ENCODE results near the gene MYL6B.
A peak's percentile ranks its signal among the peaks of the same experiment; 100 is the strongest.
"Not testable (repeated sequence)": the region's sequence is repeated elsewhere in the genome, so short reads cannot be mapped to it uniquely, and the experiment has no call there.

Gene MYL6B

DNA sequence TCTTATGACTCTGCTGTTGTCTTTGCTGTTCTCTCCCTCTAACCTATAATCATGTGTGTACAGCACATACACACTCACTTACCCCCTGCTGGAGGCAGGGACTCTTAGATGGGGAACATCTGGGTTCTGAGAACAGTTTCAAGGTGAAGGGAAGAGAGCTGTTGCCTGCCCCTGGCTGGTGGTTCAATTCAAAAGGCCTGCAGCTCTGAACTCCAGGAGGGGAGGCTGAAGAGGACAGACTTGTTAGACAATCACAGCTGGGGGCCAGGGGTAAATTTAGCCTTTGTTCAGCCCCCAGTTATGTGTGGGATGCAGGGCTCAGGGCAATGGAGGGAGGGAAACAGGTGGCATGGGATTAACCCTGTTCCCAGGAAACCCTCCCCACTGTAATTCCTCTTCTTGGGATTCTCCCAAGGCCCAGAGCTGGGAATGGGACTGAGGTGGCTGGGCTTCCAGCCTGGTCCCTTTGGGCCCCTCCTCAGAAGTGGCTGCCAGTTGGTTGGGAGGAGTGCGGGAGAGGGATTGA is 1.9 kb downstream of the MYL6B start:
- DNase-seq = no peak

DNA sequence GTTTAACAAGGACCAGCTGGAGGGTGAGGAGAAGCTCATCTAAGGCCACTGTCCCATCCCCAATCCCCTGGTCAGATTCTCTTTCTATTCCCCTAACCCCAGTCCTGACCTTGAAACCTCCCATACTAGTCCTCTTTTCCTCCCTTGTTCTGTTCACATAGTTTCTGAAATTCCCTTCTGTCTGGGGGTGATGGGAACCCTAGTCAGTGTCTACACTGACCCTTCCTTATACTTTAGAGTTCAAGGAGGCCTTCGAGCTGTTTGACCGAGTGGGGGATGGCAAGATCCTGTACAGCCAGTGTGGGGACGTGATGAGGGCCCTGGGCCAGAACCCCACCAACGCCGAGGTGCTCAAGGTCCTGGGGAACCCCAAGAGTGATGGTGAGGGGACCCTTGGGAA is 2.4 kb downstream of the MYL6B start:
- no peak for DNase-seq

DNA sequence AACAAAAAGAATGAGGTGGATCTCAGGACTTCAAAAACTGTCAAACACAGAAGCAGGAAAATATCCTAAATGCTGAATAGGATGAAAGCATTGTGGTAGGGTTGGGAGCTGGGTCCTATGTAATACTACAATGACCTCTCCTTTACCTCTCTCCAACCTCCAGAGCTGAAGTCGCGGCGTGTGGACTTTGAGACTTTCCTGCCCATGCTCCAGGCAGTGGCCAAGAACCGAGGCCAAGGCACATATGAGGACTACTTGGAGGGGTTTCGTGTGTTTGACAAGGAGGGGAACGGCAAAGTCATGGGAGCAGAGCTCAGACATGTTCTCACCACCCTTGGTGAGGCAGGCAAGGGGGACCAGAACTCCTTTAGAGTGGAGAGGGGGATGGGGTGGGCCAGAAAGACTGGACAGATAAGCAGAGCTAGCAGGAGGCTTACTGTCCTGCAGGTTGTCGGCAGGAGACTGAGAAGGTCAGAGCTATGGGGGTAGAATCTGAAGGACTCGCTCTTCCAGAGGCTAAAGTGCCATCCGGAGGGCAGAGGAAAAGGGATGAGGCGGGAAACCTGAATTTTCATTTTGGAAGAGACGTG is 3.0 kb downstream of the MYL6B start:
- no peak for DNase-seq

DNA sequence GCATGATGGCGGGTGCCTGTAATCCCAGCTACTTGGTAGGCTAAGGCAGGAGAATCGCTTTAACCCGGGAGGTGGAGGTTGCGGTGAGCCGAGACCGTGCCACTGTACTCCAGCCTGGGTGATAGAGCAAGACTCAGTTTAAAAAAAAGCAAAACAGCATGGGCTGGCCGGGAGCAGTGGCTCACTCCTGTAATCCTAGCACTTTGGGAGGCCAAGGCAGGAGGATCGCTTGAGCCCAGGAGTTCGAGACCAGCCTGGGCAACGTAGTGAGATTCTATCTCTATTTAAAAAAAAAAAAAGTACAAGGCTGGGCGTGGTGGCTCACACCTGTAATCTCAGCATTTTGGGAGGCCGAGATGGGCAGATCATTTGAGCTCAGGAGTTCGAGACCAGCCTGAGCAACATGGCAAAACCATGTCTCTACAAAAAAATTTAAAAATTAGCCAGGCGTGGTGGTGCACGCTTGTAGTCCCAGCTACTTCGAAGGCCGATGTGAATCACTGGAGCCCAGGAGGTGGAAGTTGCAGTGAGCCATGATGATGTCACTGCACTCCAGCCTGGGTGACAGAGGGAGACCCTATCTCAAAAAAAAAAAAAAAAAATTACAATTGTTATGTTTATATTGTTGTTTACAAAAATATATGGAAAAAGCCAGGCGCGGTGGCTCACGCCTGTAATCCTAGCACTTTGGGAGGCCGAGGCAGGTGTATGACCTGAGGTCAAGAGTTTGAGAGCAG is 4.2 kb downstream of the MYL6B start:
- not testable (repeated sequence) for DNase-seq

DNA sequence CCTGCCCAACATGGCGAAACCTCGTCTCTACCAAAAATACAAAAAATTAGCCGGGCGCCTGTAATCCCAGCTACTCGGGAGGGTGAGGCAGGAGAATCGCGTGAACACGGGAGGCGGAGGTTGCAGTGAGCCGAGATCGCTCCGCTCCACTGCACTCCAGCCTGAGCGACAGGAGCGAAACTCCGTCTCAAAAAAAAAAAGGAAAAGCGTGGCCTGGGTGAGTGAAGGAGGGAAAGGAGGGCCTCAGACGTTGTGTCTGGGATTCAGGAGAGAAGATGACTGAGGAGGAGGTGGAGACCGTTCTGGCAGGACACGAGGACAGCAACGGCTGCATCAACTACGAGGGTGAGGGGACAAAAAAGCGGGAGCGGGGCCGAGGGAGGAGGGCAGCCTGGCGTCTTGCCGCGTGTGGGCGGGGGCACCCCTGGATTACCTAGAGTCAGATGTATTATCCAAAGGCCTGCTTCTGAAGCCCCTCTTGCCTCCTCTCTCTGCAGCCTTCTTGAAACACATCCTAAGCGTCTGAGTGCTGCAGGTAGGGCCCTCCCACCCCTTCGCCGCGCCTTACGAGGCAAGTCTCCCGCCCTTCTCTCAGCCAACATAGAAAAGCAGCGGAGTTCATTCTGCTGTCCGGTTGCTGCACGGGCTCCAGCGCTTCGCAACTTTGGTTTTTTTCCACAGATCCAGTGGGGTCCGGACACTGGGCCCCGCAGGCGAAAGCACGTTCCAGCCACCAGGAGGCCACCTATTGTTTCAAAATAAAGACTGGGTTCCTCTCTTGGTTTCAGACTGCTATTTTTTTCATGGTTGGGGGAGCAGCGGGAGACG is 5.0 kb downstream of the MYL6B start:
- peak; percentile 78 for DNase-seq

DNA sequence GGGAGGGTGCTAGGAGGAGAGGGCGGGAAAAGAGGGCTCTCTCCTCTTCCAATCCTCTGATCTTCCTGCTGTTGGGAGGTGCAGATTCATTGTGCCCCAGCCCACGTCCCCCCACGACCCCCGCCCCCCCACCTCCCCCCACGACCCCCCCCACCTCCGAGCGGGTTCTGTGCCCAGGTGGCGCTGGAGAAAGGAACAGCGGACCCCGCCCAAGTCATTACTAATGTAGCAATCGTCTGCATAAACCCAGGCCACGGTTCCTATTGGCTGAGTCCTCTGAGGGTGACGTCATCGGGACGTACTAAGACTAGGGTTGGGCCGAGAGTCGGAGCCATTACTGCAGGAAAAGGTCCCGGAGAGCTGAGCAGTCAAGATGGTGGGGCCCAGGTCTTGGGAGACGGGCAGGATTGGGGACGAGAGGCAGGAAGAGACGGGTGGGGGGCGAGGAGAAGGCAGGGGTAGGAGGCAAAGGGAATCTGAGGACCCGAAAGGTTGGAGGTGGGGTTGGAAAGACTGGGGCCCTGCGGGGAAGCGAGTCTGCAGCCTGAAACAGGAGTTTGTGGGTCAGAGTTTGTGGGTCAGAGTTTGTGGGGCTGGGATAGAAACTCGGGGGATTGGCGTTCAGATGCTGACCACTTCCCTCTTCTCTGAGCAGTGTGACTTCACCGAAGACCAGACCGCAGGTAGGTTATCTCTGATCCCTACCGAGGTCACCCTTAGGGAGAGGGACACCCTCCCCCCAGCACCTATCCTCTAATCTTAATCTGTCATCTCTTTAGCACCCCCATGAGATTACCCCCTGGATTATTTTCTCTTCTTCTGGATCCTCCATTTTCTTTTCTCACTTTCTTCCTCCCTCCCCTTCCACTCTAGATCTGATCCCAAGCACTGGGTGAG is 5.9 kb downstream of the MYL6B start, which contains the start of gene MYL6:
Gene MYL6 (plus strand): TSS at position 331 of the 897 bp plus-strand sequence. CDS start 43 bp downstream, at position 374.
- peak; percentile 98 for DNase-seq

DNA sequence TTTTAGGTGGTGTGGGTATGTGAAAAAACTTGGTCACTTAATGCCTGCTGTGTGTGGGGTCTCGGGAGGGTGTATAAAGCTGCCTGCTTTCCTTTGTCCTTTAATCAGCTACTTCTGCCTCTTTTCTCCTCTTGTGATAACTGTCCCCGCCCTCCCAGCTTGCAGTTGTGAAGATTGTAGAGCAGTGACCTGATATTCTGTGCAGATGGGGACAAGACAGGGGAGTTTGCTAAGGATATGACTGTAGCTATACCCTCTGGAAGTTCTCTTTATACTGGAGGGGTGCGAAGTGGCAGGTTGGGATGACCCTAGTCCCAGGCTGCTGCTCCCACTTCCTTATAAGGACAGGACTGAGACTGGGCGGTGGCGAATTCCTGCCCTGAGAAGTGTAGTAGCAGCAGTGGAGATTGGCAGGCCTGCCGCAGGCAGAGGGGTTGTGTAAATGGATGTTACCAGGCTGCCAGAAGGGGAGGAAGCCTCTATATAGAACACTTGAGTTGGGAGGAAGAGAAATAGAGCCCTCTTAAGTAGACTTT is 6.6 kb downstream of the MYL6B start:
- peak; percentile 89 for DNase-seq

DNA sequence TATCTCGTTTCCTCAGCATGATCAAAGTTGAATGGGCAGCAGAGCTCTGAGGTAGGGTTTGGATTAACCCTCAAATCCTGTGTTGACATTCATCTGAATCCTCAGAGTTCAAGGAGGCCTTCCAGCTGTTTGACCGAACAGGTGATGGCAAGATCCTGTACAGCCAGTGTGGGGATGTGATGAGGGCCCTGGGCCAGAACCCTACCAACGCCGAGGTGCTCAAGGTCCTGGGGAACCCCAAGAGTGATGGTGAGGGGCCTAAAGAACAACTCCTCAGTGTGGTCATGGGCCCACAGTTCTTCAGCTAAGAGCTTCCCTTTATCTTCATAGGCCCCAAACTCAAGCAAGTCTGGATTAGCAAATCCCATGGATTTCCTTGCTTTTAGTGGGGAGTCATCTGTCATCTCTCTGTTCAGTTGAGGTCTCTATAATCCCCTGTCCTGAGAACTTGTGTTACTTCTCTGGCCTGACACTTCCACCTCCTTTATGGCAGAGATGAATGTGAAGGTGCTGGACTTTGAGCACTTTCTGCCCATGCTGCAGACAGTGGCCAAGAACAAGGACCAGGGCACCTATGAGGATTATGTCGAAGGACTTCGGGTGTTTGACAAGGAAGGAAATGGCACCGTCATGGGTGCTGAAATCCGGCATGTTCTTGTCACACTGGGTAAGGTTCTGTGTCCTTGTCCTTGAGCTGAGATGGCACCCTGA is 7.2 kb downstream of the MYL6B start:
- no peak for DNase-seq

DNA sequence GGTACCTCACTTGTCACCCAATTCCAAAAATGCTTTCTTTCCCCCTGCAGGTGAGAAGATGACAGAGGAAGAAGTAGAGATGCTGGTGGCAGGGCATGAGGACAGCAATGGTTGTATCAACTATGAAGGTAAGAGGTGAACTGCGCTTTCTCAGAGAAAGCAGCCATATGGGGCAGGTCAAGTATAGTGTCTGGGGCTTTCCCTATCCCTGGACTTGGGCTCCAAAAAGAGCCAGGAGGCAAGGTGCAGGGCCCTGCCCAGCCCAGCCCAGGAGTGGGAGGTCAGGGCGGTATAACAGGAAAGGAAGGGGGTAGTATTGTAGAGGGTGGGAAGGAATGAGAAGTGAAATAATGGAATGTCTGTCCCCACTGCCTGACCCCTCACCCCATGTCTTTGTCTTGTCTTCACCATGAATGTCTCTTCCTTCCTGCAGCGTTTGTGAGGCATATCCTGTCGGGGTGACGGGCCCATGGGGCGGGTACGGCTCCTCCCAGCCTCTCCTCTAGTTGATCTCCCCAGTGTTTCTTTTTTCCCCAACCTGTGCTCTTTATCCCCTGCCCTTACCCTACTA is 7.9 kb downstream of the MYL6B start:
- DNase-seq = no peak

DNA sequence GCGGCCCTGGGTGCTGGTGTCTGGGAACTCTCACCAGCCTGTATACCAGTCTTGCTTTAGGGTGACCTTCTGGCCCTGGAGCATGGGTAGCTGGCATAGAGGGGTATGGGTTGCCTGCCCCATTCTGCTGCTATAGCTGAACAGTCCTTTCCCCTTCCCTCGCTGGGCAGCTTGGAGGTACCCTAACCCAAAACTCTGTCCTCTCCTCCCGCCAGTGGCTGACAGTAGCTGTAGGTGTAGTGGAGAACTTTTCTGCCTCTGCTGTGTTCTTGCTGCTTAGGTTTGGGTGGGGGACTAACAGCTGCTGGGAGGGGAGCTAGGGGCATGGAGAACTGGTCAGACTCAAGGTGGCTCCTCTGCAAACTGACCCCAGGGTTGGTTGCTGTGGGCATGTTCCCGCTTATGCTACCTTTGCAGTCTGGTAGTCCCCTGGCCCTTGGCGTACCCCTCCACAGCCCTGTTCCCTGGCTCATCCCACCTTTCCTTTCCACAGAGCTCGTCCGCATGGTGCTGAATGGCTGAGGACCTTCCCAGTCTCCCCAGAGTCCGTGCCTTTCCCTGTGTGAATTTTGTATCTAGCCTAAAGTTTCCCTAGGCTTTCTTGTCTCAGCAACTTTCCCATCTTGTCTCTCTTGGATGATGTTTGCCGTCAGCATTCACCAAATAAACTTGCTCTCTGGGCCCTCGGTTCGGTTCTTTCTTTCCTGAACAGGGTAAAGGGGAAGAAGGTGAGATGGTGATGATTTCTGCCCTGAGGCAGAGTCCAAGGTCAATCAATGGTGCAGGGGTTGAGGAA is 8.7 kb downstream of the MYL6B start:
- no peak for DNase-seq

DNA sequence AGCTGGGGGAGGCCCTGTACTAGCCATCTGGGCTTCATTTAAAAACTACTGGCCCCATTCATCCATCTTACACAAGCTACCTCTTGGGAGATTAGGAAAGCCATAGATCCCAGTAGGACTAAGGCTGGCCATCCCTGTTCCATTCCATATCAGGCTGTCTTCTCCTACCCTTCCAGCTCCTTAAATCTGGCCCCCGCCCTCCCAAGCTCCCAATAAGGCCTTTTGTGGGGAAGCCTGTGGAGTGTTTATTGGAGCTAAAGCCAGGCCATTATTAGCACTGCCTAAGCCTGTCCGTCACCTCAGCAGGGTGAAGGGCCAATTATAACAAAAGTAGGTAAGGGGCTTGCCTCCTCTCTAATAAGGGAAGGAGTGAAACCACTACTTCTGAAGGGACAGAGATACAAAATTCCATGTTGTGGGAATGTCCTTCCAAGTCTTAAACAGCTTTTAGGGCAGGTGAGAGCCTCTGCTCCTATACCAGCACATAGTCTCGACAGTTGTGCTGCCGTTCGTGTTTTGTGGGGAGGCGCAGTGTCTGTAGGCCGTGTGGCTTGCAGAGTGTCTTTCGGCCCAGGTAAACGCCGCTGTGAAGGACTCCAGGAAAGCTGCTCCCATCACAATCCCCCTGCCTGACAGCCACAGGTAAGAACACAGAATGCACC is 9.4 kb downstream of the MYL6B start:
- DNase-seq = no peak

DNA sequence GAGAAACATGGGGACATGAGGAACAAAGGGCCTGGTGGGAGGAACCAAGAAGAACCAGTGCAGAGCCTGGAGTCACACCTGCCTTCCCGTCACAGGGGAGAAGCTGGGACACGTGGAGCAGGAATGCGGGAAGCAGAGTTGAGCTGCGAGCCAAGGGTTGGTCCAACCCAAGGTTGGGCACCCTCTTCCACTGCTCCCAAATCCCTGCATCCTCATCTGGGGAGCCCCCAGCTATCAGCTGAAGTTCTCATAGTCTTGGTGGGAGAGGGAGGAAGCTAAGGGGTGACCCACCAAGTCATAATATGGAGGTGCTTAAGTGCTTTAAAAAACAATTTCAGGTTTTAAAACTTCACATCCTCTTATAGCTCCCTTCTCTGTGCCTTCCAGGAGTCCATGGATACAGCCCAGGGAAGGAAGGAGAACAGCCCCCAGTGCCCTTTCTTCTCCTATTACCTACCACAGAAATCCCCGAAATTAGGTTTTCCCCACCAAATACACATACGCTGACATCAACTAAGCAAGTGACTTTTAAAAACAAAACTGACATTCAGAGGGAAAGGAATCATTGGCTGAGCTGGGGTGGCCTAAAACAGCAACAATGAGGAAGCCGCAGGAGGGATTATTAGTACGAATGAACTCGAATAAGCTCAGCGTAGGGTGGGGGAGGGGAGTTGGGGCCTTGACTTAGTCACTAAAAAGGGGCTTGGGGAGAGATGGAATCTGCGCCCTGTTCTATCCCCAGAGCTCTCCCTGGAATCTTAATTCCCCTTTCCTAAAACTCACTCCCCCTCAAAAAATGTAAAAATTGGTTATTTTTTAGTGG is 10.3 kb downstream of the MYL6B start:
- DNase-seq = no peak

DNA sequence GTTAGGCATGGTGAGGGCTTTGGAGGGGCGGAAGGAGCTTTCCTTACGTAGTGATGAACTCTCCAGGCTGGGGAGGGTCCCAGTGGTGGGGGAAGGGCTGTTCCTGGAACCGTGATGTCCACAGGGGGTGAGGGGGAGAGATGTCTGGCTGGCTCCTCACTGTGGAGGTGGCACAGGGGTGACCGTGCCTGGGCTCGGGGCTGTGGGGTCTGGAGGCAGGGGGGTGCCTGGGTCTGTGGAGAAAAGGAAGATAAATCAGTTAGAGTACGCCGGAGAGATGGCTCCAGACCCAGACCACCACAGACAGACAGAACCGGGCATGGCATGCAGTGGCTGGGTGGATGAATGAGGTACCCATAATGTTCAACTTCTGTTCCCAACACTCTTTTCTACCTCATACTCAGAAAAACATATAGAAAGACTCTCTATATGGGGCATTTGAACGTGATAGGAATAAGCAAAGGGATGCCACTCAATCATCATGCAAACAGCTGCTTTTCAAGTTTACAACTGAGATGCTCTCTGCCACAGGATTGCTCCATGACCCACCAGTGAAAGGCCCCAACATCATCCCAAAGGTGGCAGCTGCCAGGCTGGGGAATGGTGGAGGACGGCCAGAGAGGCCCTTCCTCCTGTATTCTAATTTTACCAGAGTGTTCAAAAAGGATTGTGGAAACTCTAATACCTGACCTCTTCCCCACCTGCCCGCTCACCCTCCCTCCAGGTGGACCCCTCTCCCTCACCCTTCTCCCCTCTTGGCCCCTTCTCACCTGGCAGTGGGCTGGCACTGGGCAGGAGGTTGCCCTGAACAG is 11.4 kb downstream of the MYL6B start:
- no peak for DNase-seq

DNA sequence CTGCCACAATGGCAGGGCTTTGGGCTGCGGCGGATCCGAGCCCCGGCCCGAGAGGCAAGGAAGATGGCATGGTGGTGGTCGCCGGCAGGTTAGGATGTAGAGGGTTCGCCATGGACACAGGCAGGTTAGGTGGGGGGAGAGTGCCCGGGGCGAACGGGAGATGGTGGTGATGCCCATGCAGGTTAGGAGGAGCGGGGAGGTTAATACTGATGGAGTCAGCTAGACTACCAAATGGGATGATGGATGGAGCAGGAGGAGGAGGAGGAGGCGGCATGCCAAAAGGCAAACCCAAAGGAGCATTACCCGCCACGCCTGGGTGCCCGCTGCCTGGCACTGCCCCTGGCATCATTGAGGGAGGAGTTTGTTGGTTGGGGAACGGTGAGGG is 11.9 kb downstream of the MYL6B start:
- no peak for DNase-seq

DNA sequence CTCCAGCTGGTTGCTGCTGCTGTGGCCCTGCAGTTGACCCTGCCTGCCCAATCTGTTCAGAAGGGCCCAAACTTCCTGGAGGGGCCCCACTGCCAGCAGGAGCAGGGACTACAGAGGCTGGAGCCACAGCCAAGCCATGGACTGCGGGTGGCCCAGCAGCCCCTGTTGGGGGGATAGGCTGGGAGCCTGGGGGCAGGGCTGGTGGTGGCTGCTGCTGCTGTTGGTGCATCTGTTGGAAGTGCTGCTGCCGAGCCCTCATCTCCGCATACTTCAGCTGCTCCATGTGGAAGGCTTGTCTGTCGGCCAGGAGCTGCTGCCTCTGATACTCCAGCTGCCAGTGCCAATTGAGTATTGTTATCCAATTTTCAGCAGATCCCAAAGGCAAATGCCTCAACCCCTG is 13.0 kb downstream of the MYL6B start:
- no peak for DNase-seq

DNA sequence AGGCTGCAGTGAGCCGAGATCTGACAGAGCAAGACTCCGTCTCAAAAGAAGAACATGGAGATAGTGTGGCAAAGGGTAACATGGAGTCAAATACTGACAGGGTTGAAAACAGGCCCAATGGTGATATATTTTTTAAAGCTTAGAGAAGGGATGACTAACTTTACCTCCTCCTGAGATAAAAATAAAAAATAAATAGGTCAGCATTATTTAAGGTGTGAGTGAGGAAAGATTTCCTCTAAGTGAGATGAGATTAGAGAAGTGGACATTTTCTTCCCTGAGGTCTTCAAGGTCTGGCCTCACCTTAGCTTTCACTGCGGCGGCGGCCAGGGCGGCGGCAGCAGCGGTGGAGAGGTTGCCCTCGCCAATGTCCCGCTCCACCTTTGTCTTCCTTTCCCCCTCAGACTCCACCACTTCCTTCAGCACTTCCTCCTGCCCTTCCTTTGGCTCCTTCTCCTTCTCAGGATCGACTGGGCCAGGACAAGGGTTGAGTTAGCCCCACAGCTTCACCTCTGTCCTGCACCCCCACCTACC is 16.9 kb downstream of the MYL6B start:
- no peak for DNase-seq

DNA sequence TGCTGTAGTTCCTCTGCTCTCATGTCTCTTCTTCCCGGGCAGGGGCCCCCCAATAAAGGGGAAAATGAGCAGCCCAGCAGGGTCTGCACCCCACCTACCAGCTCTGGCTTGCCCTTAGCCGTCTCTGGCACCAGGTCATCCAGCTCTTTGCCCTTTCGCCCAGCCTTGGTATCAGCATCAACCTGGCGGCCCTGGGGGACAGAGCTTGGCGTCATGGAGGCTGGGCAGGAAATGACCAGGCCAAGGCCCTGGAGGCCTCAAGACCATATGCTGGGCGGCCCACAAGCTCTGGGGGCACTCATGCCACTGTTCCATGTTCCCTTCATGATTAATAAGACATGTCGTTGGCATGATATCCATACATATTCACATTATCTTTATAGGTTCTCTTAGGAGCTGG is 20.5 kb downstream of the MYL6B start:
- DNase-seq = no peak

DNA sequence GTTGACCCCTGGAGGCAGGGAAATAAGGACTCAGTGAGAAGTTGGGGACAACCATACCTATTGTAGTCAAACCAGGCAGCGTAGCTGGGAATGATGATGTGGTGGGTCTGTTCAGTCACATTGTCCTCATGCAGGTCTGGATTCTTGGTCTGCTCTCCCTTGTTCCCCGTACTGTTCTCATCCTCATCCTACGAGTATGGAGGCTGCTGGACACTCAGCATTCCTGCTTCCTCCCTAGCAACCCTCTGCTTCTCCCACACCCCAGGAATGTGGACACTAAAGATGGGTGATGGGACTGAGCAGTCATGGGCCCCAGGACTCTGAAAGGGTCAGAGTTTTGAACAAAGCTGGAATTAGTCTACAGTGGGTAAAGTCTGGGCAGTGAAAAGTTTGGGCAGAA is 26.0 kb downstream of the MYL6B start:
- DNase-seq = no peak

All from NCI-H2029 (cell line).